Prostate gland (tissue), 2 donors: ENCODE measurements around the gene KRTAP5-7.

ENCODE experiments used
- POLR2A ChIP-seq: fragments of 450-650 bp; IDR thresholded peaks from one replicate; pipeline ENCODE4 v1.6.1; 2016; ENCODE audit warnings: antibody characterized with exemption, mild to moderate bottlenecking
- POLR2AphosphoS5 ChIP-seq: sonication (generic); formaldehyde crosslinking; IDR thresholded peaks from one replicate; pipeline ENCODE4 v1.6.1; 2017; ENCODE audit warnings: antibody characterized with exemption
- TF ChIP-seq, protein P1 (sequence below), 4 experiments: fragments of 200-600 bp in 2 of 4; fragments of 450-650 bp in 2 of 4; sonication (generic) in 2 of 4; IDR thresholded peaks; 1 replicate in 3 of 4; 2 replicates in 1 of 4; pipeline ENCODE4 v1.5.1; 2016 to 2019; ENCODE audit warnings: antibody characterized with exemption in 4 of 4, mild to moderate bottlenecking in 2 of 4, moderate library complexity in 2 of 4

GRCh38 chr11:71542382-71542781 lies 15.3 kb downstream of the KRTAP5-7 start:
- TF ChIP-seq, protein P1, sequence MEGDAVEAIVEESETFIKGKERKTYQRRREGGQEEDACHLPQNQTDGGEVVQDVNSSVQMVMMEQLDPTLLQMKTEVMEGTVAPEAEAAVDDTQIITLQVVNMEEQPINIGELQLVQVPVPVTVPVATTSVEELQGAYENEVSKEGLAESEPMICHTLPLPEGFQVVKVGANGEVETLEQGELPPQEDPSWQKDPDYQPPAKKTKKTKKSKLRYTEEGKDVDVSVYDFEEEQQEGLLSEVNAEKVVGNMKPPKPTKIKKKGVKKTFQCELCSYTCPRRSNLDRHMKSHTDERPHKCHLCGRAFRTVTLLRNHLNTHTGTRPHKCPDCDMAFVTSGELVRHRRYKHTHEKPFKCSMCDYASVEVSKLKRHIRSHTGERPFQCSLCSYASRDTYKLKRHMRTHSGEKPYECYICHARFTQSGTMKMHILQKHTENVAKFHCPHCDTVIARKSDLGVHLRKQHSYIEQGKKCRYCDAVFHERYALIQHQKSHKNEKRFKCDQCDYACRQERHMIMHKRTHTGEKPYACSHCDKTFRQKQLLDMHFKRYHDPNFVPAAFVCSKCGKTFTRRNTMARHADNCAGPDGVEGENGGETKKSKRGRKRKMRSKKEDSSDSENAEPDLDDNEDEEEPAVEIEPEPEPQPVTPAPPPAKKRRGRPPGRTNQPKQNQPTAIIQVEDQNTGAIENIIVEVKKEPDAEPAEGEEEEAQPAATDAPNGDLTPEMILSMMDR (IDR thresholded peaks at IDR 0.05) = no peak
- TF ChIP-seq POLR2A (no peak), POLR2AphosphoS5 (no peak)
